GM12874 (cell line): ENCODE data around the gene PRKRIP1.
A peak's percentile ranks its signal among the peaks of the same experiment; 100 is the strongest.
"Not testable (repeated sequence)": the region's sequence is repeated elsewhere in the genome, so short reads cannot be mapped to it uniquely, and the experiment has no call there.

Experiments
- TF ChIP-seq, protein P1 (sequence below): IDR thresholded peaks from 2 replicates; pipeline ENCODE4 v1.5.1; 2011; ENCODE audit warnings: low read depth, mild to moderate bottlenecking, control low read depth, low read length, moderate library complexity; ENCODE audit not compliant: insufficient read depth

PRKRIP1 gene, protein sequence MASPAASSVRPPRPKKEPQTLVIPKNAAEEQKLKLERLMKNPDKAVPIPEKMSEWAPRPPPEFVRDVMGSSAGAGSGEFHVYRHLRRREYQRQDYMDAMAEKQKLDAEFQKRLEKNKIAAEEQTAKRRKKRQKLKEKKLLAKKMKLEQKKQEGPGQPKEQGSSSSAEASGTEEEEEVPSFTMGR

DNA sequence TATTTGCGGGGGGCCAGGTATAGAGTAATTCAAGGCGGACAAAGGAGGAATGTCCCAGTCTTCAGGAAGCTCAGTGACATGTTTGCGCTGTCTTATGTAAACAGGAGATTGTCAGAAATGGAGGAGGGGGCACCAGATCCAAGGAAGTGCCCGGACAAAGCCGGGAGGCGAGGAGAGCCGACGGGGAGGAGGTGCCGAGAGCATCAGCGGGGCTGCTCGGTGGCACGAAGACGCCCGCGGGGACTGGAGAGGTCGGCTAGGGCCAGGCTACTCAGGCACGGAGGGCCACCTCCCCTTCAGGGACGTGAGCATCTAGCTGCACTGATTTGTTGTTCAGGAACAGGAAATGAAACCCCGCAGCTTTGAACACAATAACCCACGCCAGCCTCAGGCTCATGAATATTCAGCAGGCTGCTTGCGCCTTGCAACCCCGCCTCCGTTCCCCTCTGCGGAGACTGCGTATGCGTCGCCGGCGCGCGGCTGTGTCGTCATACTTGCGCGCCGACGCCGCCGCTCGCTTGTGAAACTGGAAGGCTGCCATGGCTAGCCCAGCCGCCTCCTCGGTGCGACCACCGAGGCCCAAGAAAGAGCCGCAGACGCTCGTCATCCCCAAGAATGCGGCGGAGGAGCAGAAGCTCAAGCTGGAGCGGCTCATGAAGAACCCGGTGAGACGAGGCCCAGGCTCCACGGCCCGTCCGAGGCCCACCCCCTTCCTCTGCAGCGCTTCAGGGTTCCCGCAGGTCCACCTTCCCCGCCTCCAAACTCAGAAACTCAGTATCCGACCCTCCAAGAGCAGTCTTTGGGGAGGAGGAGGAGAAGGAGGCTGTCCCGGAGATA, at the start of gene PRKRIP1:
Gene PRKRIP1, plus strand, starts transcription at position 491 of the 837 bp plus-strand sequence. Its CDS starts 49 bp downstream, at position 540.
- TF ChIP-seq, protein P1, sequence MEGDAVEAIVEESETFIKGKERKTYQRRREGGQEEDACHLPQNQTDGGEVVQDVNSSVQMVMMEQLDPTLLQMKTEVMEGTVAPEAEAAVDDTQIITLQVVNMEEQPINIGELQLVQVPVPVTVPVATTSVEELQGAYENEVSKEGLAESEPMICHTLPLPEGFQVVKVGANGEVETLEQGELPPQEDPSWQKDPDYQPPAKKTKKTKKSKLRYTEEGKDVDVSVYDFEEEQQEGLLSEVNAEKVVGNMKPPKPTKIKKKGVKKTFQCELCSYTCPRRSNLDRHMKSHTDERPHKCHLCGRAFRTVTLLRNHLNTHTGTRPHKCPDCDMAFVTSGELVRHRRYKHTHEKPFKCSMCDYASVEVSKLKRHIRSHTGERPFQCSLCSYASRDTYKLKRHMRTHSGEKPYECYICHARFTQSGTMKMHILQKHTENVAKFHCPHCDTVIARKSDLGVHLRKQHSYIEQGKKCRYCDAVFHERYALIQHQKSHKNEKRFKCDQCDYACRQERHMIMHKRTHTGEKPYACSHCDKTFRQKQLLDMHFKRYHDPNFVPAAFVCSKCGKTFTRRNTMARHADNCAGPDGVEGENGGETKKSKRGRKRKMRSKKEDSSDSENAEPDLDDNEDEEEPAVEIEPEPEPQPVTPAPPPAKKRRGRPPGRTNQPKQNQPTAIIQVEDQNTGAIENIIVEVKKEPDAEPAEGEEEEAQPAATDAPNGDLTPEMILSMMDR, result no peak

DNA sequence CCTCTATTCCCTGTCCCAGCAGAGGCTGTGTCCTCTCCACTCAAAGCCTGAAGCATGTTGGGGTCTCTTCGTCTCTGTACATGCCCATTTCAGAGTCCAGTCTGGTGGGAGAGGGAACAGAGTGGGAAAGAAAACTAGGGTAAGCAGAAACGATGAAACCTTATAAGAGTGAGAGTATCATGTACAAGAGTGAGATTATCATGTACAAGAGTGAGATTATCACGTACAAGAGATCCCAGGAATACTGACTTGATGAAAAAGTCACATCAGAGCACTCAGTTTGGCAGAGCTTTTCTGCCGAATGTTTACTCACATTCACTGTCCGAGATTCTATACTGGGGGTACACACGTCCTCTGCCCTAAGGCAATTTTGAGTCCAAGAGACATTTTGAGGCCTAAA, 39.8 kb upstream of the PRKRIP1 start, which contains the start of gene SPDYE6:
Gene SPDYE6, minus strand, starts transcription at position 101 of the 400 bp plus-strand sequence. CDS start 421 bp downstream, outside the sequence.
- TF ChIP-seq, protein P1, result not testable (repeated sequence)

DNA sequence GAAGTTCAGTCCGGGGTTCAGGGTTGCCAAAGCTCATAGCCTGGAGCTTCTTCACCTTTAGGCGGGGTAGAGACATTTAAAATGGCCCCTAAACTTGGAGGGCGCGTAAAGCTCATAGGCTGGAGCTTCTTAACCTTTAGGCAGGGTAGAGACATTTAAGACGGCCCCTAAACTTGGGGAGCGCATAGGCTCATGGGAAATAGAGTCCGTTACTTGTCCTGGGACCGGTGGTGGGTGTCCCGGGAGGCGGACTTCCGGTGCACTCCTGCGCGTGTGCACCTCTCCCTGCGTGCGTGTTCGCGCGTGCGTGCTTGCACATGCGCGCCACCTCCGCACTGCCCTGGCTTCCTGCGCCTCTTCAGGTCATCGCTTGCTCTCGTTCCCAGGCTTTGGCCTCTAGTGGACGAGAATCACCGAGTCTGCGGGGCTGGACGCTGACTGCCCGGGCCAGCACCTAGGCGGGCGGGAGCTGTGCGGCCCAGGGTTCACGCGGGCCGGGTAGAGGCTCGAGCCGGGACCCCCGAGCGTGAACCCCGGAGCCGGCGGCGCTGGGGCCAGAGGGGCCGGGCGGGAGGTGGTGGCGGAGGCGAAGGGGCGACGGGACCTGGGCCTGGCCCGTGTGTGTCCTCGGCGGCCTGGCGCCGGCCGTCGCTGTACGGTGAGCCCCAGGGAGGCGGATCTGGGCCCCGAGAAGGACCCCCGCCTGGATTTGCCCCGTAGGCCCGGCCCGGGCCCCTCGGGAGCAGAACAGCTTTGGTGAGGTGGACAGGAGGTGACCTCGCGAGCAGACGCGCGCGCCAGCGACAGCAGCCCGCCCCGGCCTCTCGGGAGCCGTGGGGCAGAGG, 32.4 kb upstream of the PRKRIP1 start:
- TF ChIP-seq, protein P1, result peak; percentile 38

DNA sequence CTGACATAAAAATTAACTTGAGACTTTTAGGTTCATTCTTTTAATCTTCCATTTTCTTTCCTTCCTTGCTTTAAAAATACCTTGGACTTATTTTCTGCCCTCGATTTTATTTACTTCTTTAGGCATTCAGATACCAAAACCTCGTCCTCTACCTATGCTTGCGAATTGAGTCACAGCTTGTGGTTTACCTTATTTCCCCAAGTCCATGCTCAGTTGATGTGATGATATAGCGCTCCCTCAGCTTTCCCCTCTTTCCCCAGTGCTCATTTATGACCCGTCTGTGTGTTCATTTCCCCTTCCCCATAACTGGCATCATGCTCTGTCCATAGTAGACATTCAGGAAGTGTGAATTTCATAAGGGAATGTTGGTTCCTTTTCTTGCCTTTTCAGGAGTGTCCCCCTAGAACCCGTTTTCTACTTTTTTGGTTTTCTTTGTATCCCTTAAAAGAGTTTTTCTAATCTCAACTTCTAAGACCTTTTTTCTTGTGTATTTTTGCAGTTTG, 19.1 kb upstream of the PRKRIP1 start:
- TF ChIP-seq, protein P1, result no peak

DNA sequence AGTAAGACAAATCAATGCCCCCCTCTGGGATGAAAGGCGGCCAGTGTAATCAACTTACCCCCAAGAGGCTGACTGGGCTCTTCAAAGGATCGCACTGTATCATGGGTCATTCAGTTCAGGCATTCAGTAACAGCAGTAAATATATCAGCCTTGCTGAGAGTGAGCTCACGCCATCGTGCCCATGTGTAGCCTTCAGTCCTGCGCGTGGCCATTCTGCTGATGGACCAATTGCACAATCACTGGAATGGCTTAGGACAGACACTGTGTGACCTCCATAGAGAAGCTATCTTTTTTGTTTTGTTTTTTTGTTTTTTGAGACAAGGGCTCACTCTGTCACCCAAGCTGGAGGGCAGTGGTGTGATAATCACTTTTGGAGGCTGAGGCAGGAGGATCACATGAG, 9.1 kb upstream of the PRKRIP1 start:
- TF ChIP-seq, protein P1, result no peak

DNA sequence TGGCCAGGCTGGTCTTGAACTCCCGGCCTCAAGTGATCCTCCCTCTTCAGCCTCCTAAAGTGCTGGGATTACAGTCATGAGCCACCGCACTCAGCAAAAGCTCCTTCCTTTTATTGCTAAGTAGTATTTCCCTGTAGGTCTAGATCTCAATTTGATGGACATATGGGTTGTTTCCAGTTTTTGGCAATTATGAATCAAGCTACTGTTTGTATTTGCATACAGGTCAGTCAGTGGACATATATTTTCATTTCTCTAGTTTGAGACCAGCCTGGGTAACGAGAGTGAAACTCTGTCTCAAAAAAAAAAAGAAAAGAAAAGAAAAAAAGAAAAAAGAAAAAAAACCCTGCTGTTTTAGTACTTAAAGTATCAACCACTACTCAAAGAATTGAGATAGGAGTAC, 6.4 kb upstream of the PRKRIP1 start:
- TF ChIP-seq, protein P1, result no peak
